Putamen (tissue), 1 donor: ENCODE results near the gene CALCB.
"Not testable (repeated sequence)": the region's sequence is repeated elsewhere in the genome, so short reads cannot be mapped to it uniquely, and the experiment has no call there.

ENCODE experiments used
- DNase-seq: peaks from one replicate; pipeline ENCODE4 v3.0.0-alpha.2; 2016; ENCODE audit warnings: low spot score

The CALCB gene

GRCh38 chr11:15073361-15074205 lies at the start of gene CALCB:
Gene CALCB (plus strand): TSS chr11:15073593. CDS start chr11:15074719, 1,126 bp downstream.
- no peak for DNase-seq

DNA sequence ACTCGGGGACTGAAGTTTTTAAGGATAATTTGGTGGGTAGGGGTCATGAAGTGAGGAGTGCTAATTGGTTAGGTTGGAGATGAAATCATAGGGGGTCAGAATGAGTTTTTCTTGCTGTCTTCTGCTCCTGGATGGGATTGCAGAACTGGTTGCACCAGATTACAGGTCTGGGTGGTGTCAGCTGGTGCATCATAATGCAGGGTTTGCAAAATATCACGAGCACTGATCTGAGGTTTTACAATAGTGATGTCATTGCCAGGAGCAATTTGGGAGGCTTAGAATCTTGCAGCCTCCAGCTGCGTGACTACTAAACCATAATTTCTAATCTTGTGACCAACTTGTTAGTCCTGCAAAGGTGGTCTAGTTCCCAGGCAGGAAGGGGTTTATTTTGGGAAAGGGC lies 46.4 kb upstream of the CALCB start:
- no peak for DNase-seq

GRCh38 chr11:15027956-15028355 lies 45.4 kb upstream of the CALCB start:
- DNase-seq, result no peak

DNA sequence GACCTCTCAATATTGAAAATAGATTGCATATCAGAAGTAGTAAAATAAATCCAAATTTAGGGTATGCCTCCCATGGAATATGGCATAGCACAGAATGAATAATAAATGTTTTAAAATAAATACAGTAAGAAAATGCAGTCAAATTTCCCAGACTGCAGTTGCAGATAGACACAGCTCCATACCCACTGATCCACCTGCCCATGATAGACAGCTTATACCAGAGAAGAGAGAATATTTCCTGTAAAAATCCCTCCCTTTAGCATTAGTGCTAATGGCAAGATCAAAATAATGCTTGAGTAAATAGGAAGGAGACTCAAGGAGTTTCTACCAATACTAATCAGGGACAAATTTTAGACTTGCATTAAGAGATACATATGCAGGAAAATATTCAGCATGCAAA lies 45.0 kb upstream of the CALCB start:
- no peak for DNase-seq

GRCh38 chr11:15031945-15032344 lies 41.4 kb upstream of the CALCB start:
- DNase-seq, result not testable (repeated sequence)

DNA sequence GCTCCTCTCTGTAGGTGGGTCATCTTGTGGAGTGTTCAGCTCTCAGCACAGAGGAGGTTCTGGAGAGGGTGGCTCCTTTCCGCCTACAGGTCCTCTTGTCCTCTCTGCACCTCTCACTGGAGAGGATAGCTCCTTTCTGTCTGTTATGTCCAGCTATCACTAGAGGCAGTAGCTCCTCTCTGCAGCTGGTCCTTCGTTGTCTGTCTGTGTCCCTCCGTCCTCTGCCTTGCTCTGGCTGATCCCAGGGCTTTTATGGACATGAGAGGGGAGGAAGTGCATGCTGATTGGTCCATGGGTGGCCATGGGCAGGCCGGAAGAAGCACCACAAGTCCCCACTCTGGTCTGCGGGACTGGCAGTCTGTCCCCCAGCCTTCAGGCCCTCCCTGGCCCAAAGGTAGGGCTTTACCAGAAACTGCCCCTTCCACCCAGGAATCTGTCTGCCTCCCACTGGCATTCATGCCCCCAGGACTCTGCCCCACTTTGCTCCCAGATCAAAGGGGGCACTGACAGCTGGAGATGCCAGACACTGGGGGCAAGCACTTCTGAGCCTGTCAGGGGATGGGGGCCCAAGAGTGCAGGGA lies 38.6 kb upstream of the CALCB start:
- no peak for DNase-seq

GRCh38 chr11:15035283-15035682 lies 38.1 kb upstream of the CALCB start:
- no peak for DNase-seq

DNA sequence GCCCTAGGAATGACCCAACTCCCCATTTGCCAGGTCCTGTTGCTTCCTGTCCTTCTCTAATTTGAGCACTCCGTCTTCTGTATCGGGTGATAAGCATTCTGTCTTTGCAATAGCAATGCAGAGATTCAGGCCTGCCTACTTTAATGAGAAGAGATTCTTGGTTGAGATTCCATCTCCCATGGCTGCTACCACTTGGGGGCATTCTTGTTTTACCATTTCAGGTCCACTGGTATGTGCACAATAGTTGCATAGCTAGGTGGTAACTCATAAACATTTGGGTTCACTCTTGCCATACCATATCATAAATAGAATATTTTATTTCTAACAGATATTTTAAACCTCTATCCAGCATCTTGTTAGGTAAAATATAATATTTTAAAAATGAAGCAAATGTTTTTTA lies 34.4 kb upstream of the CALCB start:
- no peak for DNase-seq

DNA sequence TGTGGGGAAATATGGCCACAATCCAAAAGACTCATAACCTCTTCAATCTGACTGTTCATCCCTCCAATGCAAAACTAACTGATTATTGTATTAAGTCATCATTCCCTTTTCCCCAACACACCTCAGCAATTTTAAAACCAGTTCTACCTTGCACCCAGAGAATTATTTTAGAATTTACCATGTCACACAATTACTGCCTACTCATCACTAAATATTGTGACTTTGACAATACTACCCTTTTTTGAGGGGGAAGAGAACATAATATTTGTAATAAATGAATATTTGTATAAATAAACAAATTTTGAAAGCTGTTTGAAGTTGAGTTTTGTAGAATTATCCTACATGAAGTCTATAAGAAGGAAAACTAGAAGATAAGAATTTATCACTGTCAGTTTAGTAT lies 28.2 kb upstream of the CALCB start:
- DNase-seq, result no peak

GRCh38 chr11:15045891-15046290 lies 27.5 kb upstream of the CALCB start:
- no peak for DNase-seq

DNA sequence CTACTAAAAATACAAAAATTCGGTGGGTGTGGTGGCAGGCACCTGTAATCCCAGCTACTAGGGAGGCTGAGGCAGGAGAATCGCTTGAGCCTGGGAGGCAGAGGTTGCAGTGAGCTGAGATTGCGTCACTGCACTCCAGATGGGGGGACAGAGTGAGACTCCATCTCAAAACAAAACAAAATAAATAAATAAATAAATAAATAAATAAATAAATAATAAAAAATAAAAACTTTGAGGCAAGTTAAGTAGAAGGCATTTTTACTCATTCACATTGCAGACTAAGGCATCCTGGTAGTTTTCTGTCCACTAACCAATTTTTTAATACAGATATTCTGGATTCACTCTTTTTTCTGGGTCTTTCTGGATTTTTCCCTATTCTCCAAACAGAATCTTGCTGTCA lies 26.7 kb upstream of the CALCB start:
- not testable (repeated sequence) for DNase-seq

DNA sequence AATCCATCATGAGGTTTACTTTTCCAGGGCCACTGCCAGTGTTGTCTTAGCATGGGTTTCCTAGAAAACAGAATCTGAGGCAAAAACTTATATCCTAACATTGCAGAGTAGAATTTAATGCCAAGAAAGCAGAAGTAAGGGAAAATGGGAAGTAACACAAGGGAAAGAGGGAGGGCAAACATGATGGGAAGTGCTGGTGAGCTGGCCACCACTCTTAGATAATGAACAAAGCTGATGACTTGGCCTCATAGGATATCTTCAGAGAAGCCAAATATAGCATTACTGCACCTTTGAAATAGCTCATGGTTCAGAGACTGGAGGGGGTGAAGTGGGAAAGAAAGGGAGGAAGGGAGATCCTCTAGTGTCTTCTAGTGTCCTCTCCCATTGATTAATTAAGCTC lies 24.8 kb upstream of the CALCB start:
- DNase-seq, result no peak

DNA sequence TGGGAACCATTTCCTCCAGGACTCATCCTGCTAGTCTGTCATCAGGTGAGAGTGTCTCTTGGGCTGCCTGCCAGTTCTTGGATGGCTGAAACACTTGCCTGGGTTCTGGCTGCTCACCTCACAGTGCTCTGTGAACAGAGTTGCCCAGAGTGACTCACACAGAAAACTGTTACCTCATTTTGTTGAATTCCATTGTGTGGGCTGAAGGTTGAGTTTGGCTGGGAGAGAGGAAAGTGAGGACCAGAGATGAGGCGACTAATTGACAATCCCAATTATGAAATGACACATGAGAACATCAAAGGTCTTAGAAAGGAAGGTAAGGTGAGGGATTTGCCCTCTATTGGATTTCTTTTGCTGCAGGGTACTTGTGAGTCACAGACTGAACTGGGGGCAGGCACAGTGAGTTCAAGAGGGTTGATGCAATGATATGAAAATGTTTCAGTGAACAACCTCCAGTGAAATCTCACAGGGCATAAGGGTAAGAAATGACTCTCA lies 20.2 kb upstream of the CALCB start:
- no peak for DNase-seq

DNA sequence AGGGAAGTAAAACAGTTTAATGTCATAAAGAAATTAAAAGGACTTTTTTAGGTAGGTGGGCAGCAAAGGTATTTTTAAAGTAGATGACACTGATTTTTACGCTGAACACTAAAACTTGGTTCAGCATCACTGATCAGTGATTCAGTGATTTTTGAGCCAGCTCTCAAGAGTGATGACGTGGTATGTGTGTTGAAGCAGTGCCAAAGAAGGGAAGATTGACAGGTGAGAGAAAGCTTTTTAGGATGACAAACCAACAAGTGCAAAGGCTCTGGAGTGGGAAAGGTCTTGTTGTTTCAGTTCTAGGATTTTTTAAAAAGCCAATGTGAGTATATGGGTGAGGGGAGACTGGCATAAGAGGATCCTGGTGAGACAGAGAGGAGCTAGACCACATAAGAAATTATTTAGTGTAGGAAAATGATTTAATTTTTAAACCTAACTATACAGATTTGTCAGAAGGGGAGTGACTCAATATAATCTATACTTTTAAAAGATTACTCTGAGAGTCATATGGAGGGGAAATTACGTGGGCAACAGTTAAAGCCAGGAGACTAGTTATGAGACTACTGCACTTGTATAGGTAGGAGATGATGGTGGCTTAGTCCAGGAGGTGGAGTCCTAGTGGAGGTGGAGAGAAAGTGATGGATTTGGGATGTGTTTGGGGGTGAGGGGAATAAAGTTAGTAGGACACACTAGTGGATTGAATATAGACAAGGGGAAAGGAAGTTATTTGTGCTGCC lies 17.6 kb upstream of the CALCB start:
- DNase-seq, result no peak

DNA sequence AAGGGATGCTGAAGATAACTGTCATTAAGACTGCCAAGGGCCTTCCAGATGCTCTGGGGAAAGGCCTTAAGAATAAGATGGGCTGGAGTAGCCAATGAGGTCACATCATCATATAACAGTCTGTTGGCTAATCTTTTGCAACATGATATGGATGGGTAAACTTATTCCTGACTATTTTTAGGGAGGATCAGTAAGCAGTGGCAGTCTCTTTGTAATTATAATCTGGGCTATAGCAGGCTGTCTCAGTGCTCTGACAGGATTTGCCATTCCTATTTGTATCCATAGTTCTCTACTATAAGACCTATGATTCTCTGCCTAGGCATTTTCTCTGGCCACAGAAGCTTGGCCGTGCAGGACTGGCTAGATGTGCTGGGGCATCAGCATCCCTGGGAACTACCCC lies 16.1 kb upstream of the CALCB start:
- no peak for DNase-seq

GRCh38 chr11:15059132-15059915 lies 14.1 kb upstream of the CALCB start:
- DNase-seq, result no peak

GRCh38 chr11:15062599-15062998 lies 10.8 kb upstream of the CALCB start:
- no peak for DNase-seq

GRCh38 chr11:15069751-15070150 lies 3.6 kb upstream of the CALCB start:
- not testable (repeated sequence) for DNase-seq

DNA sequence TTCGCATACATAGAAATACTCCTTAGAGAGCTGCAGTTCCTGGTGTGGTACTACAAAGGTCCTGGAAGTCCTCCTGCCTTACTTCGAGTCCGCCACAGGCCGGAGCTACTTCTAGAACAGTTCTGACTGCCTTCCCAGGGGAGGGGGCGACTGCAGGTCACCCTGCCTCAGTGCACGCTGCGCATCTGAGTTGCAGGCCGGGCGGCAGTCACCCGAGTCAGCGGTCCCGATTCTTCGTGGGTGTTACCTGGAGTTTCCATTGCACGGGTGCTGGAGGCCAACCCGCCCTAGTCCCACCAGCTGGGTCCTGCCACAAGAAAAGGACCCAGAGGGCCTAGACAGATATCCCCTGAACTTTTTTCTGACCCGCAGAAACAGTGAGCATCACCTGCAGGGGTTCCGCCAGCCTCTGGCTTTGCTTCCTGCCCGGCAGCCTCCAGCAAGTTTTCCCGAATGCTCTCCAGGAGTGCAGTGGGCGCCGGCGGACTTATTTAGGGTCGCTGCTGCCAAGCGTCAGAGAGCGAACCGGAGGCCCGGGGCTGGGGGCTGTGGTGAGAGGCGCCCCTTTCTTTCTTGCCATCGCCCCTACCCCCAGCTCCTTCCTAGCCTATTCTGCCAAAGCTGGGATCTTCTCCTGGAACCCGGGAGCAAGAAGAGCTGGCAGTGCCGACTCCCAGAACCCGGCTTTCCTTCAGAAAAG lies 1.7 kb upstream of the CALCB start:
- no peak for DNase-seq

DNA sequence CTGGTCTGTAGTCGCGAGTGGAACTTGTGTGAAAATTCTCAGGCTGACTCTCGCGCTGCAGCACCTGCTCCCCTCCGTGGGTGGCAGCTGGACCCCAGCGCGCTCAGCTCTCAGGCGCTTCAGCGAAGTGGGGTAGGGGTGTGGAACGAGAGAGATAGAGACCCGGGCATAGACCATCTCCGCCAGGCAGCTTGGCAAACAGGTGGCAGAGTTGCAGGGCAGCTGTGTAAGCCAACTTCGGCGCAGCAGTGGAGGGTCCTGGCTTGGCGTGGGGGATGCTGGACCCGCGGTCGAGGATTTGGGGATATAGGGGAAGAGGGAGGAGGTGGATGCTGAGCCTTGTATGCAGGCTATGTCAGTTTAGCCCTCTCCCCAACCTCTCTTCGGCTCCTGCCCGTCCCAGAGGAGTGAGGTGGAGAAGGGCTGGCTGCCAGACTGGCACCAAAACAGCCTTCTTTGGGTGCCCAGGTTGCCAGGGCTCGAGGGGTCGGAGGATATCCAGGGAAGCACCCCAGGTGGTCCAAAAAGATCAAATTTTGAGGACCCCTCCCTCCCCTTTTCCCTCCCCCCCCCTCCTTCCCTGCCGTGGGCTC lies 746 bp upstream of the CALCB start:
- no peak for DNase-seq
